Panc1 (cell line): ENCODE data around the gene PTPN4. TPM values are rescaled to one million over a fixed set of nuclear protein-coding genes. Genes with fewer than 3 reads are reported as not detected.

Experiments
- ATAC-seq: fragments of 200-7000 bp; cut with Tn5 transposase; 2 replicates; pipeline ENCODE4 v1.9.1; 2020; ENCODE audit warnings: mild to moderate bottlenecking, moderate library complexity
- BruUV-seq: library from RNA; stranded (reverse); fragments of 400-500 nt; replicated peaks from 2 replicates; lab custom pipeline; 2021; lab: Mats Ljungman, UMichigan
- CTCF ChIA-PET: fragments of 300-600 bp; sonication (Branson Sonifier 250); formaldehyde crosslinking; loops from one replicate; lab custom pipeline; 2022; ENCODE audit warnings: antibody characterized with exemption; lab: Charles Lee
- POLR2A ChIA-PET: fragments of 300-600 bp; sonication (Branson Sonifier 250); formaldehyde crosslinking; loops from one replicate; lab custom pipeline; 2022; ENCODE audit warnings: antibody characterized with exemption; lab: Charles Lee
- DNase-seq: peaks from one replicate; pipeline ENCODE4 v3.0.0-alpha.2; 2010; ENCODE audit warnings: low read depth, low spot score
- H3K27ac ChIP-seq: 2 replicates; pipeline ENCODE4 v1.5.1; 2011; ENCODE audit warnings: mild to moderate bottlenecking, low read length, inconsistent platforms
- H3K27me3 ChIP-seq: fragments of 200-500 bp; sonication (Bioruptor generic); 2 replicates; pipeline ENCODE4 v1.6.0; 2014; ENCODE audit warnings: low read length, inconsistent platforms; ENCODE audit not compliant: control insufficient read depth, insufficient read depth
- H3K36me3 ChIP-seq: fragments of 200-500 bp; sonication (Bioruptor generic); 2 replicates; pipeline ENCODE4 v1.5.1; 2014; ENCODE audit warnings: inconsistent platforms, mild to moderate bottlenecking, low read length, moderate library complexity; ENCODE audit not compliant: control insufficient read depth, insufficient read depth
- H3K4me1 ChIP-seq: 2 replicates; pipeline ENCODE4 v1.5.1; 2011; ENCODE audit warnings: inconsistent platforms, mild to moderate bottlenecking, low read length, moderate library complexity; ENCODE audit not compliant: control insufficient read depth, insufficient read depth
- H3K4me3 ChIP-seq, 2 experiments: 2 replicates each; pipeline ENCODE4 v1.5.1; 2011 to 2012; ENCODE audit warnings: low read depth in 2 of 2, low read length in 2 of 2, mild to moderate bottlenecking in 2 of 2, inconsistent platforms in 1 of 2, moderate library complexity in 1 of 2
- H3K9me3 ChIP-seq: fragments of 200-500 bp; sonication (Bioruptor generic); 2 replicates; pipeline ENCODE4 v1.5.1; 2014; ENCODE audit warnings: low read depth, mild to moderate bottlenecking, inconsistent platforms, low read length, moderate library complexity; ENCODE audit not compliant: control insufficient read depth, insufficient read depth
- POLR2AphosphoS5 ChIP-seq: IDR thresholded peaks from 2 replicates; pipeline ENCODE4 v1.6.1; 2012; ENCODE audit warnings: mild to moderate bottlenecking, low read depth, low read length, moderate library complexity
- SIN3A ChIP-seq: IDR thresholded peaks from 2 replicates; pipeline ENCODE4 v1.6.1; 2012; ENCODE audit warnings: low read depth, mild to moderate bottlenecking, low read length, moderate library complexity, borderline replicate concordance; ENCODE audit not compliant: insufficient read depth
- TCF7L2 ChIP-seq: IDR thresholded peaks from 2 replicates; pipeline ENCODE4 v1.6.1; 2011; ENCODE audit warnings: mild to moderate bottlenecking, low read depth, low read length, inconsistent platforms
- in situ Hi-C: cut with HindIII; loops from 2 replicates; pipeline ENCODE4 v1.10.0; 2016; ENCODE audit warnings: low sequenced_read_pairs, low pct_unique_long_range_greater_than_20kb
- intact Hi-C: fragments of 100-400 bp; cut with micrococcal nuclease; formaldehyde crosslinking; loops from one replicate; pipeline ENCODE4 v1.10.0; 2022; ENCODE audit not compliant: unreplicated experiment
- total RNA-seq: library from RNA; stranded (reverse); gene quantifications from one replicate; pipeline ENCODE4 v1.2.1, GENCODE V29; 2021; ENCODE audit not compliant: unreplicated experiment
- TF ChIP-seq, protein P1 (sequence below): fragments of 450-650 bp; IDR thresholded peaks from 2 replicates; pipeline ENCODE4 v1.5.1; 2017; ENCODE audit warnings: mild to moderate bottlenecking
- TF ChIP-seq, protein P2 (sequence below), 2 experiments: IDR thresholded peaks; 2 replicates each; pipeline ENCODE4 v1.6.1; 2011 to 2012; ENCODE audit warnings: low read depth in 2 of 2, control low read depth in 1 of 2, low read length in 1 of 2, mild to moderate bottlenecking in 1 of 2, moderate library complexity in 1 of 2; ENCODE audit not compliant: insufficient read depth in 1 of 2

PTPN4 gene
- total RNA-seq, 1 experiment from 2014 or later = 45.9 TPM

DNA sequence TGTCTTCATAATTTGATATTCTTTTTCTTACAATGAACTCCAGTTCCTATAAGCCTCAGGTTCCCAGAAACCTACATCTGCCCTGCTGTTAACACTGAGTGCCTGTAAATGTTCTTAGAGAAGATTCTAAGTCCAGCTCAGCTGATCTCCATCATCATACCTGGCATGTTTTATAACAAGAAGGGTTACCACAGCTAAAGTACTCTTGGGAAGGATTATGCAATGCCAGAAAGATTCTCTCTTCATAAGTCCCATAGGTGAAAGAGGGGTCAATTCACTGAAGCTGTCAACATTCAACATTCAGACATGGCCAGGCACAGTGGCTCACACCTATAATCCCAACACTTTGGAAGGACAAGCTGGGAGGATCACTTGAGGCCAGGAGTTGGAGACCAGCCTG, 31.3 kb upstream of the PTPN4 start:
- in situ Hi-C loops = no loop called here
- BruUV-seq = no TSS peak
- no peaks in the 10 kb centered on the region for H3K36me3 ChIP-seq
- intact Hi-C loops = no loop called here
- ChIA-PET CTCF (no interaction called here), POLR2A (no interaction called here)
- H3K27ac ChIP-seq = no peak overlapping the region
- H3K4me3 ChIP-seq = no peak overlapping the region
- TF ChIP-seq, protein P1, sequence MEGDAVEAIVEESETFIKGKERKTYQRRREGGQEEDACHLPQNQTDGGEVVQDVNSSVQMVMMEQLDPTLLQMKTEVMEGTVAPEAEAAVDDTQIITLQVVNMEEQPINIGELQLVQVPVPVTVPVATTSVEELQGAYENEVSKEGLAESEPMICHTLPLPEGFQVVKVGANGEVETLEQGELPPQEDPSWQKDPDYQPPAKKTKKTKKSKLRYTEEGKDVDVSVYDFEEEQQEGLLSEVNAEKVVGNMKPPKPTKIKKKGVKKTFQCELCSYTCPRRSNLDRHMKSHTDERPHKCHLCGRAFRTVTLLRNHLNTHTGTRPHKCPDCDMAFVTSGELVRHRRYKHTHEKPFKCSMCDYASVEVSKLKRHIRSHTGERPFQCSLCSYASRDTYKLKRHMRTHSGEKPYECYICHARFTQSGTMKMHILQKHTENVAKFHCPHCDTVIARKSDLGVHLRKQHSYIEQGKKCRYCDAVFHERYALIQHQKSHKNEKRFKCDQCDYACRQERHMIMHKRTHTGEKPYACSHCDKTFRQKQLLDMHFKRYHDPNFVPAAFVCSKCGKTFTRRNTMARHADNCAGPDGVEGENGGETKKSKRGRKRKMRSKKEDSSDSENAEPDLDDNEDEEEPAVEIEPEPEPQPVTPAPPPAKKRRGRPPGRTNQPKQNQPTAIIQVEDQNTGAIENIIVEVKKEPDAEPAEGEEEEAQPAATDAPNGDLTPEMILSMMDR = no peak
- TF ChIP-seq TCF7L2 = no peak
- no peak for TF ChIP-seq SIN3A
- TF ChIP-seq POLR2AphosphoS5 = no peak
- TF ChIP-seq, protein P2, sequence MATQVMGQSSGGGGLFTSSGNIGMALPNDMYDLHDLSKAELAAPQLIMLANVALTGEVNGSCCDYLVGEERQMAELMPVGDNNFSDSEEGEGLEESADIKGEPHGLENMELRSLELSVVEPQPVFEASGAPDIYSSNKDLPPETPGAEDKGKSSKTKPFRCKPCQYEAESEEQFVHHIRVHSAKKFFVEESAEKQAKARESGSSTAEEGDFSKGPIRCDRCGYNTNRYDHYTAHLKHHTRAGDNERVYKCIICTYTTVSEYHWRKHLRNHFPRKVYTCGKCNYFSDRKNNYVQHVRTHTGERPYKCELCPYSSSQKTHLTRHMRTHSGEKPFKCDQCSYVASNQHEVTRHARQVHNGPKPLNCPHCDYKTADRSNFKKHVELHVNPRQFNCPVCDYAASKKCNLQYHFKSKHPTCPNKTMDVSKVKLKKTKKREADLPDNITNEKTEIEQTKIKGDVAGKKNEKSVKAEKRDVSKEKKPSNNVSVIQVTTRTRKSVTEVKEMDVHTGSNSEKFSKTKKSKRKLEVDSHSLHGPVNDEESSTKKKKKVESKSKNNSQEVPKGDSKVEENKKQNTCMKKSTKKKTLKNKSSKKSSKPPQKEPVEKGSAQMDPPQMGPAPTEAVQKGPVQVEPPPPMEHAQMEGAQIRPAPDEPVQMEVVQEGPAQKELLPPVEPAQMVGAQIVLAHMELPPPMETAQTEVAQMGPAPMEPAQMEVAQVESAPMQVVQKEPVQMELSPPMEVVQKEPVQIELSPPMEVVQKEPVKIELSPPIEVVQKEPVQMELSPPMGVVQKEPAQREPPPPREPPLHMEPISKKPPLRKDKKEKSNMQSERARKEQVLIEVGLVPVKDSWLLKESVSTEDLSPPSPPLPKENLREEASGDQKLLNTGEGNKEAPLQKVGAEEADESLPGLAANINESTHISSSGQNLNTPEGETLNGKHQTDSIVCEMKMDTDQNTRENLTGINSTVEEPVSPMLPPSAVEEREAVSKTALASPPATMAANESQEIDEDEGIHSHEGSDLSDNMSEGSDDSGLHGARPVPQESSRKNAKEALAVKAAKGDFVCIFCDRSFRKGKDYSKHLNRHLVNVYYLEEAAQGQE (IDR thresholded peaks at IDR 0.05; ENCODE audit: insufficient read depth in 1 of 2, low read depth in 2 of 2, low read length in 1 of 2) = no peak
- peaks cover 4% of the 10 kb centered on the region; the same call in 1 of the 2 replicates for H3K27me3 ChIP-seq
- DNase-seq (no peak), ATAC-seq (no peak)
- no peaks in the 10 kb centered on the region for H3K9me3 ChIP-seq
- no peaks in the 10 kb centered on the region for H3K4me1 ChIP-seq

GRCh38 chr2:119730671-119731177, 29.0 kb upstream of the PTPN4 start:
- Histone ChIP-seq H3K36me3 (no peaks in the 10 kb centered on the region), H3K4me3 (no peak overlapping the region), H3K27me3 (peaks cover 4% of the 10 kb centered on the region; the same call in 1 of the 2 replicates), H3K27ac (no peak overlapping the region), H3K9me3 (no peaks in the 10 kb centered on the region), H3K4me1 (no peaks in the 10 kb centered on the region)
- intact Hi-C loops (no loop called here), in situ Hi-C loops (no loop called here)
- TF ChIP-seq, protein P2 (IDR thresholded peaks at IDR 0.05; ENCODE audit: insufficient read depth in 1 of 2, low read depth in 2 of 2, low read length in 1 of 2) = no peak
- no peak for DNase-seq
- POLR2A ChIA-PET = no interaction called here
- CTCF ChIA-PET = no interaction called here
- BruUV-seq = no TSS peak
- no peak for ATAC-seq
